HG03575 (cell line): Measurements from ENCODE around the gene PCGF6.
A peak's percentile ranks its signal among the peaks of the same experiment; 100 is the strongest.
"Not testable (repeated sequence)": the region's sequence is repeated elsewhere in the genome, so short reads cannot be mapped to it uniquely, and the experiment has no call there.

Experiments
- ATAC-seq: cut with Tn5 transposase; IDR thresholded peaks from one replicate; pipeline ENCODE4 v1.9.1; 2021; ENCODE audit not compliant: unreplicated experiment, insufficient number of reproducible peaks, low FRiP score; ENCODE audit errors: extremely low read depth

PCGF6 gene

GRCh38 chr10:103350517-103351260, at the start of gene PCGF6:
Gene PCGF6, minus strand, starts transcription at chr10:103351140. Its CDS starts 74 bp downstream, at chr10:103351066.
- ATAC-seq: peak; percentile 33

DNA sequence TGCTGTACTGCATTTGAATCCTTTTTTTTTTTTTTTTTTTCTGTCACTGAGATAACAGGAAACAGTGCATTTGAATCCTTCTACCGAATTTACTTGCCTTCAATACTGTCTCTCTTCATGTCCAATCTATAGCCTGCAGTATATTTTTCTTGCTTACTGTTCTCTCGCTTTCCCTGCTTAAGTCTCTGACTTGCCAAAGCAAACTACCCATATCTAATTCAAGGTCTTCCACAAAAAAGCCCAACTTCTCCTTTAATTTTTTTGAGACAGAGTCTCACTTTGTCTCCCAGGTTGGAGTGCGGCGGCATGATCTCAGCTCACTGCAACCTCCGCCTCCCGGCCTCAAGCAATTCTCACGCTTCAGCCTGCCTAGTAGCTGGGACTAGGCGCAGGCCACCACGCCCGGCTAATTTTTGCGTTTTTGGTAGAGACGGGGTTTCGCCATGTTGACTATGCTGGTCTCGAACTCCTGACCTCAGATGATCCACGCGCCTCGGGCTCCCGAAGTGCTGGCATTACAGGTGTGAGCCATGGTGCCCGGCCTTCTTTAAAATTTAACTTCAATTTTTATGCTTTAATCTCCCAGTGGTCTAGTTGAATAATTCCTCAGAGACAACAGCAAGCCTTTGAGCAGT, 46.4 kb upstream of the PCGF6 start:
- ATAC-seq: no peak

GRCh38 chr10:103396789-103397087, 45.8 kb upstream of the PCGF6 start:
- ATAC-seq: no peak

DNA sequence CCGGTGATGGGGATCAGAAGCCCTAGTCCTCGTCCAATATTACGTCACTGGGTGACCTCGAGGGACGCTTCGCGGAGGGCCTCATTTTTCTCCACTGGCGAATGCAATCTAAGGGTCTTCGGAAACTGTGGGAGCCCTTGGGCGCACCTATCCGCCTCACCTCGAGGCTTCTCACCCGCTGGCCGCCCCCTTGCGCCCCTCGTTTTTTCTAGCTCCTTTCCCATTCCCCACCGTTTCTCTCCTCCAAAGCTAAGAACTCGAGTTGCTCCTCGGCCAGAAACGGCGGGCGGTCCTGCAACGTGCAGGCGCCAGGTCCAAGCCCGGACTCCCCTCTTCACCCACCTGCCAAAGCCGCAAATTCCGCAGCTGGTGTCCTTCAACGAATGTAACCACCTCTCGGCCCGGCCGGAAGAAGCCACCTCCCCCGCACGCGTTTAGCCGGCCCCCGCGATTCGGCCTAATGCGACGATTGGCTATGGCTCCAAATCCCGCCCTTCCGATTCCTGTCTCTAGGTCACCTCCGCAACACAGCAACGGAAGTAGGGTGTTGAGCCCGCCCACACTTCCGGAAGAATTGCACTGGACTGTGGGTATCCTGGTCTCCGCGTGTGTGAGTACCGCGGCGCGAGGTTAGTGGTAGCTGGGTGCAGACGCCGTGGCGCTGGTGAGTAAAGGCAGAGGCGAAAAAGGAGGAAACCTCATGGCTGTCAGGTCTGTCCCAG, 45.3 kb upstream of the PCGF6 start, which contains the start of the genes ATP5MK and PDCD11:
Gene ATP5MK, minus strand, starts transcription at position 409 of the 722 bp plus-strand sequence. CDS start 4,018 bp downstream, outside the sequence.
Gene PDCD11, plus strand, starts transcription at position 560 of the 722 bp plus-strand sequence. CDS start 1,801 bp downstream, outside the sequence.
- ATAC-seq: peak; percentile 87

- ATAC-seq: no peak
These were observed 44.8 kb upstream of the PCGF6 start for GRCh38 chr10:103395754-103396066.

DNA sequence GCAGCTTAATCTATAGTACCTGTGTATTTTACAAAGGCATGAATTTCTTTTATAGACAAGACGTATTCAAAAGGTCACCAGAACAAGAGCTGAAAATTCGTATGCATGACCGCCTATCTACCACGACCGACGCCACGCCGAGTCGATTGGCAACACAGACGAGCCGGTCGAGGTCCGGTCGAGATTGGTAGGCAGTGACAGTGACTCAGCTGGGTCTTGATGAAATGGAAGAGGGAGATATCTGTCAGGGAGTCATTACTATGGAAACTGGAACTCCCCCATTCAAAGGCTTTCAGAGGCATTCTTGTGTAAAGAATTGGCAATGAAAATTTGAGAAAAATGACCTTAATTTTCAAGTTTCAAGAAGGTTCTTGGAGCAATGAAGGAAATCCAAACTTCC, 43.2 kb upstream of the PCGF6 start:
- ATAC-seq: no peak

DNA sequence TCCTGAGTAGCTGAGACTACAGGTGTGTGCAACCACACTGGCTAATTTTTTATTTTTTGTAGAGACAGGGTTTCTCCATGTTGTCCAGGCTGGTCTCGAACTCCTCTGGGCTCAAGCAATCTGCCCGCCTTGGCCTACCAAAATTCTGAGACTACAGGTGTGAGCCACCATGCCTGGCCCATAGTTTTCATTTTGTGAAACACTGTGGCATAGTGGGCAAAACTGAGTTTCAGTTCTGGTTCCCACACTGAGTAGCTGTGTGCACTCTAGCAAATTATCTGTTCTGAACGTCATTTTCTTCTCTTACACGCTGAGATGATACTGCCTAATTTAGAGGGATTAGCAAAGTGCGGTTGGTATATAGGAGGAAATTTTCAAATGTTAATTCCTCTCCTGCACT, 31.8 kb upstream of the PCGF6 start:
- no peak for ATAC-seq

- no peak for ATAC-seq
These were observed 23.3 kb upstream of the PCGF6 start for GRCh38 chr10:103374263-103374662.

GRCh38 chr10:103373544-103373943, 22.6 kb upstream of the PCGF6 start:
- ATAC-seq: no peak

DNA sequence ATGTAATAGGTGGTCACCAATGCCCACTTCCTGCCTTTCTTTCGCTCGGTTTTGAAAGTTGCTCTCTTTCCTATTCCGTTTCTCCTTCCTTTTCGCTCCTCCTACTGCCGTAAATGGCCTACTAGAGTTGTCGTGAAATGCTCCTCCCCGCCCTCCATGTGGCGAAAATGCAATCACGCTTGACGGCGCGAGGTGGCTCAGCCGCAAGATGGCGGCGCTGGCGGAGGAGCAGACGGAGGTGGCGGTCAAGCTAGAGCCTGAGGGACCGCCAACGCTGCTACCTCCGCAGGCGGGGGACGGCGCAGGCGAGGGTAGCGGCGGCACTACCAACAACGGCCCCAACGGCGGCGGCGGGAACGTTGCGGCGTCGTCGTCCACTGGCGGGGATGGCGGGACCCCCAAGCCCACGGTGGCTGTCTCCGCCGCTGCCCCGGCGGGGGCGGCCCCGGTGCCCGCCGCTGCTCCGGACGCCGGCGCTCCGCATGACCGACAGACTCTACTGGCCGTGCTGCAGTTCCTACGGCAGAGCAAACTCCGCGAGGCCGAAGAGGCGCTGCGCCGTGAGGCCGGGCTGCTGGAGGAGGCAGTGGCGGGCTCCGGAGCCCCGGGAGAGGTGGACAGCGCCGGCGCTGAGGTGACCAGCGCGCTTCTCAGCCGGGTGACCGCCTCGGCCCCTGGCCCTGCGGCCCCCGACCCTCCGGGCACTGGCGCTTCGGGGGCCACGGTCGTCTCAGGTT, 17.0 kb upstream of the PCGF6 start, which contains the start of gene TAF5:
Gene TAF5, plus strand, starts transcription at position 195 of the 737 bp plus-strand sequence. Its CDS starts 14 bp downstream, at position 209.
- ATAC-seq: peak; percentile 23

DNA sequence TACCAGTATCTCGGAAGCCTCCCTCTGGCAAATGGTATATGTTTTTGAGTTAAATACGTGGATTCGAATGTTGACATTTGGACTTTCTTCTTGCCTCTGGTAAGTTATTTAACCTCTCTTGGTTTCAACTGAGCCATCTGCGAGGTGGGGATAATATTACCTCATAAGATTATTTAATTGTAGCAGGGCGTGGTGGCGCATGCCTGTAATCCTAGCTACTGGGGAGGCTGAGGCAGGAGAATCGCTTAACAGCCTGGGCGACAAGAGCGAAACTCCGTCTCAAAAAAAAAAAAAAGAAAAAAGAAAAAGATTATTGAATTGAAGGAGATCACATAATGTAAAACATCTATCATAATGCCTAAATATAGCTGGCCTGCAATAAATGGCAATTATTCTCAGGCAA, 16.4 kb upstream of the PCGF6 start:
- no peak for ATAC-seq

GRCh38 chr10:103360791-103361190, 9.9 kb upstream of the PCGF6 start:
- ATAC-seq: not testable (repeated sequence)

DNA sequence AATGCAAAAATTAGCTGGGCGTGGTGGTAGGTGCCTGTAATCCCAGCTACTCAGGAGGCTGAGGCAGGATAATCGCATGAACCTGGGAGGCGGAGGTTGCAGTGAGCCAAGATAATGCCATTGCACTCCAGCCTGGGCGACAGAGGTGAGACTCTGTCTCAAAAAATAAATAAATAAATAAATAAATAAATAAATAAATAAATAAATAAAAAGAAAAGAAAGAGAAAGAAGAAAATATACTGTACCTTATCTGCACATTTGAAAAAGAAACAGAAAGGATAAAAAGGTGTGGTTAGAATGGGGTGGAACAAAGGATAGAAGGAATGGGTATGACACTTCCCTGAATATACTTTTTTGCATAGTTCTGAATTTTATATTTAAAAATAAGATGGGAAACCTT, 8.6 kb upstream of the PCGF6 start:
- ATAC-seq: not testable (repeated sequence)

DNA sequence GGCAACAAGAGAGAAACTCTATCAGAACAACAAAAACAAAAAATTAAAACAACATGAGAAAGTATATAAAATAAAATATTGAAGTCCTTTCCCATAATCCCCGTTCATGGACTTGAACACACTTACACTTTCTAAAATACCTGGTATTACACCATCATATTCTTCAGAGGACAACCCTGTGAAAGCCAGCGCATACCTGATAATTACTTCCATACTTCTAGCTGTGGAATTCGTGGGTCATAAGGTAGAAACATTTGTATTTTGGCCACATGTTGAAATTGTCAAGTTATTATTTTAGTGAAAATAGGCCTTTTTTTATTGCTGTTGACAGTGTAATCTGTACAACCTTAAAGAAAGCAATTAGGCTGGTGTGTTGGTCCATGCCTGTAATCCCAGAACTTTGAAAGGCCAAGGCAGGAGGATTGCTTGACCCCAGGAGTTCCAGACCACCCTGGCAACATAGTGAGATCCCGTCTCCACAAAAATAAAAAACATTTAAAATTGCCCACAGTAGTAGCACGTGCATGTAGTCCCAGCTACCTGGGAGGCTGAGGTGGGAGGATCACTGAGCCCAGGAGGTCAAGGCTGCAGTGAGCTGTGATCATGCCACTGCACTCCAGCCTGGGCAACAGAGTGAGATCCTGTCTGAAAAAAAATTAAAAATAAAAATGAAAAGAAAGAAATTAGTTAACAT, 5.1 kb upstream of the PCGF6 start:
- ATAC-seq: no peak

DNA sequence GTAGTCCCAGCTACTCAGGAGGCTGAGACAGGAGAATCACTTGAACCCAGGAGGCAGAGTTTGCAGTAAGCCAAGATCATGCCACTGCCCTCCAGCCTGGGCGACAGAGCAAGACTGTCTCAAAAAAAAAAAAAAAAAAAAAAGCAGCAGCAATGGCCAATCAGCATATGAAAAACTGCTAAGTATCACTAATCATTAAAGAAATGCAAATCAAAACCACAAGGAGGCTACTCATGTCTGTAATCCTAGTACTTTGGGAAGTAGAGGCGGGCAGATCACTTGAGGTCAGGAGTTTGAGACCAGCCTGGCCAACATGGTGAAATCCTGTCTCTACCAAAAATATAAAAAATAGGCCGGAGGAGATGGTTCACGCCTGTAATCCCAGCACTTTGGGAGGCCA, 3.6 kb upstream of the PCGF6 start:
- not testable (repeated sequence) for ATAC-seq

DNA sequence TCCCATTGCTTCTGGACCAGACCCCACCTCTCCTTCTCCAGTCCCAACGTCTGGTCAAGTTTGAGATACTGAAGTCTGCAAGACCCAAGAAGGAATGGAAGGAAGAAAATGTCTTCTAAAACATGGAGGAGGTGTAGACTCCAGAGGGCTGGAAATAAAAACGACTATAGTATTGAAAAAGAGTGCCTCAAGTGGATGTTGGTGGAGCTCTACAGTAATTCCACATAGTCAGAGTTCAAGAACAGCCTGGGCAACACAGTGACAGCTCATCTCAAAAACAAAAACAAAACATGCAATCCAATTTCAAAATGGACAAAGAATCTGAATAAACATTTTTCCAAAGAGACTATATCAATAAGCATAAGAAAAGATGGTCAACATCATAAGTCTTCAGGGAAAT, 2.3 kb upstream of the PCGF6 start:
- no peak for ATAC-seq

DNA sequence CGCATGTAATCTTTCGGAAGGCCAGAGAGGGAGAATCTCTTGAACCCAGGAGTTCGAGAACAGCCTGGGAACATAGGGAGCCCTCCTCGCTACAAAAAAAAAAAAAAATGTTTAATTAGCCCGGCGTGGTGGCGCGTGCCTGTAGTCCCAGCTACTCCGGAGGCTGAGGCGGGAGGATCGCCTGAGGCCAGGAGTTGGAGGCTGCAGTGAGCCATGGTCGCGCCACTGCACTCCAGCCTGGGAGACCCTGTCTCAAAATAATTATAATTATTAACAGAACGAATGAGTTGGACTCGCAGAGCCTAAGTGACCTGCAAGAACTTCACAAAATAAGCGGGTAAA, 794 bp downstream of the PCGF6 start:
- ATAC-seq: no peak

- no peak for ATAC-seq
These were observed 14.6 kb downstream of the PCGF6 start for GRCh38 chr10:103336370-103336769.

- ATAC-seq: no peak
These were observed 16.4 kb downstream of the PCGF6 start for GRCh38 chr10:103334567-103334966.
